ENCODE results near the gene FAF2.

The FAF2 gene

GRCh38 chr5:176532795-176533194 lies 84.6 kb downstream of the FAF2 start:
- Histone ChIP-seq H3K27me3 (ENCODE audit: insufficient read depth, poor library complexity, severe bottlenecking) (no peaks in the 10 kb centered on the region), H3K4me3 (replicated peaks; ENCODE audit: insufficient read depth, low read length) (peak overlapping the region; percentile 72), H3K27ac (replicated peaks) (peak overlapping the region; percentile 99)
- no peak for TF ChIP-seq GABPA (IDR thresholded peaks at IDR 0.05; ENCODE audit: low read depth)
- TF ChIP-seq POLR2AphosphoS5 (IDR thresholded peaks at IDR 0.05; ENCODE audit: low read depth), result no peak
- TF ChIP-seq SPI1 (IDR thresholded peaks at IDR 0.05; ENCODE audit: borderline replicate concordance, low read depth), result no peak
- TF ChIP-seq REST (IDR thresholded peaks at IDR 0.05; ENCODE audit: insufficient replicate concordance, low read depth), result no peak
- TF ChIP-seq CTCF (IDR thresholded peaks at IDR 0.05; ENCODE audit: insufficient read depth, low read length), result no peak
- DNase-seq (ENCODE audit: low read depth in 1 of 2, low spot score in 1 of 2), result no peak

- peak overlapping the region; percentile 72 for H3K4me3 ChIP-seq (replicated peaks; ENCODE audit: insufficient read depth, low read length)
- H3K27ac ChIP-seq (replicated peaks), result peak overlapping the region; percentile 99
- TF ChIP-seq REST (IDR thresholded peaks at IDR 0.05; ENCODE audit: insufficient replicate concordance, low read depth) (no peak), SPI1 (IDR thresholded peaks at IDR 0.05; ENCODE audit: borderline replicate concordance, low read depth) (peak; percentile 89), GABPA (IDR thresholded peaks at IDR 0.05; ENCODE audit: low read depth) (0 out of 2 replicates have a peak, but pooled peaks have one; percentile 7), POLR2AphosphoS5 (IDR thresholded peaks at IDR 0.05; ENCODE audit: low read depth) (peak; percentile 56), CTCF (IDR thresholded peaks at IDR 0.05; ENCODE audit: insufficient read depth, low read length) (no peak)
- H3K27me3 ChIP-seq (ENCODE audit: insufficient read depth, poor library complexity, severe bottlenecking), result no peaks in the 10 kb centered on the region
- peak; percentile 89 to 95 for DNase-seq (ENCODE audit: low read depth in 1 of 2, low spot score in 1 of 2)
Measured at GRCh38 chr5:176533390-176533789, 85.2 kb downstream of the FAF2 start.

GRCh38 chr5:176533894-176534611 lies 85.9 kb downstream of the FAF2 start:
- H3K27me3 ChIP-seq (ENCODE audit: insufficient read depth, poor library complexity, severe bottlenecking), result no peaks in the 10 kb centered on the region
- H3K4me3 ChIP-seq (replicated peaks; ENCODE audit: insufficient read depth, low read length), result peak overlapping the region; percentile 72
- TF ChIP-seq REST (IDR thresholded peaks at IDR 0.05; ENCODE audit: insufficient replicate concordance, low read depth), result peak; percentile 36
- TF ChIP-seq GABPA (IDR thresholded peaks at IDR 0.05; ENCODE audit: low read depth), result 0 out of 2 replicates have a peak, but pooled peaks have one; percentile 3
- TF ChIP-seq CTCF (IDR thresholded peaks at IDR 0.05; ENCODE audit: insufficient read depth, low read length), result no peak
- TF ChIP-seq POLR2AphosphoS5 (IDR thresholded peaks at IDR 0.05; ENCODE audit: low read depth), result peak; percentile 41
- TF ChIP-seq SPI1 (IDR thresholded peaks at IDR 0.05; ENCODE audit: borderline replicate concordance, low read depth), result peak; percentile 48; the same call in 1 of the 2 replicates
- peak overlapping the region; percentile 99 for H3K27ac ChIP-seq (replicated peaks)
- DNase-seq (ENCODE audit: low read depth in 1 of 2, low spot score in 1 of 2), result peak in 1 of 2 experiments; percentile 79

All from HL-60 (cell line).